NCI-H524 treated with DMSO at 0.1 percent for 48 hours (cell line): ENCODE results near the gene BICD1.
A peak's percentile ranks its signal among the peaks of the same experiment; 100 is the strongest.

Source experiments
- DNase-seq: peaks from one replicate; lab custom pipeline; 2025; lab: John Stamatoyannopoulos, UW

The BICD1 gene

DNA sequence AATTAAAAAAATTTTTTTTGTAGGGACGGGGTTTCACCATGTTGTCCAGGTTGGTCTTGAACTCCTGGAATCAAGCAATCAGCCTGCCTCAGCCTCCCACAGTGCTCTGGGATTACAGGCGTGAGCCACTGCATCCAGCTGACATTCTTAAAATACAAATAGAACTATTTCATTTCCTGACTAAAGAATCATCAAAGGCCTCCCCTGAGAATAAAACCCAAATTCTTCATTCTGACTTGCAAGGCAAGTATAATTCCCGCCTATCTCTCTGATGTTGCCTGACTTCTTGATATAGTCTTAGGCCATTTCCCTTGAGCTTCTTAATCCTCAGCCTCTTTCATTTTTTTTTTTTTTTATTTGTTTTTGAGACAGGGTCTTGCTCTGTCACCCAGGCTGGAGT is 4.4 kb upstream of the BICD1 start:
- no peak for DNase-seq

DNA sequence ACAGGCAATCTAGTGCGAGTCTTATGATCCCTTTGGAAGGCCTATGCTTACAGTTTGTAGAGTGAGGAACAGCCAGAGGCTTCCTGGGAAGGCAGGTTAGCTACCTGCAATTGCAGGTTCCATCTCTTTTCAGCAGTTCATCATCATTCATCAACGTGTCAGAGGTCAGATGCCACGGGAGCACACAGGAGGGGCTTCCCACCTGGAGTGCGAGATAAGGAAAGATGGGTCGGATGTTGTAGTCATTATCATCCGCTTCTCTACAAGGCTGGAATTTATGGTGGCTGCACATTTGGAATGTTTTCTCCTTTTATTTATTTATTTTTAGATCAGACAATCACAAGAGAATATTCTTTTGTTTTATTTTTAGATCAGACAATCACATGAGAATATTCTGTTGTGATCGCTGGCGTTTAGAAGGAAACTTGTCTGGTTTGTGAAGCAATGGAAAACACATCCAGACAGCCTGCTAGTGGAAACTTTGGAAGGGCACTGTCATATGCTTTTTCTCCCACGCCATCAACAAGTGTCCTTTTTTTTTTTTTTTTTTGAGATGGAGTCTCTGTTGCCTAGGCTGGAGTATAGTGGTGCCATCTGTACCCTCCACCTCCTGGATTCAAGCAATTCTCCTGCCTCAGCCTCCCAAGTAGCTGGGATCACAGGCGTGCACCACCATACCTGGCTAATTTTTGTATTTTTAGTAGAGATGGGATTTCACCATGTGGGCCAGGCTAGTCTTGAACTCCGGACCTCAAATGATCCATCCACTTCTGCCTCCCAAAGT is 1.9 kb upstream of the BICD1 start:
- no peak for DNase-seq

DNA sequence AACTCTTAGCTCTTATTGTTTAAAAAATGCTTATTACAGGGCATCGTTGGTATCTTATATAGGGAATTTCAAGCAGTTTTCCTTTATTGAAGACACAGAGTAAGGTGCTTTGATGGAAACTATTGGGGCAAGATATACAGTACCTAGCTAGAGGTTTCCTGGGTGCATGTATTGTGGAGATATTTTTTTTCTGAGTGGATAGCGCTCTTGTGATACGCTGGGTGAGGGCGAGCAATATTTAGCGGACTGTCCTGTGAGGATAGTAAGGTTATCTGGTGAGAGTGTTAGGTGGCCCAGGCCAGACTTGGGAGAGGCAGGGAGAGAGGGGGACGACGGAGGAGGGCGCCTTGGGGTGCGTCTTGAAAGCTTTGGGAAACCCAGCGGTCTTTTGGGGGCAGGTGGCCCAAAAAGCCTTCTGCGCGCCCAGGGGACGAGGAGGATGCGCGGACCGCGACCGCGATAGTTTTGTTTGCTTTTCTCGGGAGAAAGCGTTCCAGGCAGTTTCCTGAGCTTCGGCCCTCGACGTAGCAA is 596 bp upstream of the BICD1 start:
- DNase-seq, result no peak

DNA sequence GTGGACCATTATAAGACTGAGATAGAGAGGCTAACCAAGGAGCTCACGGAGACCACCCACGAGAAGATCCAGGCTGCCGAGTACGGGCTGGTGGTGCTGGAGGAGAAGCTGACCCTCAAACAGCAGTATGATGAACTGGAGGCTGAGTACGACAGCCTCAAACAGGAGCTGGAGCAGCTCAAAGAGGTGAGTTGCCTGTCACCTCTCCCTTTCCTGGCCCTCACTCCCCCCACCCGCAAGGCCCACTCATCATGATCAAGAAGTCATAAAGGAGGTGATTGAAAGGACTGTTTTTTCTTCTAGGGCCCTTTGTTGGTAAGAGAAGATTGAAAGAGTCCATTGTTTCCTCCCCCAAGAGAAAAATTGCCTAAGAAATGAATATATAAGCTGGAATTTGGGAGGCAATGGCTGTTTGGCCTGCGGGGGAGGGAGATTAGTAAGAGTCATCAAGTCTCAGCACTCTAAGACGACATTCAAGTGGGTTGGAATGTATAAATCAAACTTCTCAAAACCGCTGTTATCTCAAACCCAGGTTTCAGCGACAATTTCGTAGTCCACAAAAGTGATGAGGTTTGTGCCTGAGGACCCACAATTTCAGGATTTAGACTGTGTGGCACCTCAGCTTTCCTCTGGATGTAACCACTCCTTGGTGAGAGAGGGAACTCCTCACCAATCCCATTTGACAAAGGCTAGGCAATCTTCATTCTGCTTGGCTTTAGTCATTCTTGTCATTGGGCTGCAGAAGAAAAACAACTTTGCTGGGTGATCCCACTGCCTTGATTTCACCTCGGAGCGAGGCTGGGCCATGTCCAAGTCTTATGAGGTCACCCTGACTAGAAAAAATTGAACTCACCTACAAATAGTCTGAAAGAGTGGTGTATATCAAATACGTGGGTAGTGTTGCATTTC is 966 bp downstream of the BICD1 start:
- no peak for DNase-seq

DNA sequence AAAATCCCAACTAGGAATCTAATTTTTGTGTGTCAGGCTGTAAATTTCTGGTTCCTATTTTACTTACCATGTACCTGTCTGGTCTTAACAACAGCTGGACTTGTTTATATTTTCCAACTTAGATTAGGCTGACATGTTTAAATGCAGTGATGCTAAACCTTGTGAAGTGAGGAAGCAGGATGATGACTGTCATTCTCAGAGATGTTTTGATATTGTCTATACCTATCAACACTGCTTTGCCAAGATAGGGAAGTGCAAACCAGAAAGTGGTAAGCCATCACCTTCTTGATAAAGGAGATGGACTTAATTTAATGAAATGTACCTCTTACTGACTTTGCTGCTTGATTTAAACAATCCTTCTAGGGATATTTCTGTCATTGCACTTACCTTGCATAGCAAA is 2.1 kb downstream of the BICD1 start:
- no peak for DNase-seq

DNA sequence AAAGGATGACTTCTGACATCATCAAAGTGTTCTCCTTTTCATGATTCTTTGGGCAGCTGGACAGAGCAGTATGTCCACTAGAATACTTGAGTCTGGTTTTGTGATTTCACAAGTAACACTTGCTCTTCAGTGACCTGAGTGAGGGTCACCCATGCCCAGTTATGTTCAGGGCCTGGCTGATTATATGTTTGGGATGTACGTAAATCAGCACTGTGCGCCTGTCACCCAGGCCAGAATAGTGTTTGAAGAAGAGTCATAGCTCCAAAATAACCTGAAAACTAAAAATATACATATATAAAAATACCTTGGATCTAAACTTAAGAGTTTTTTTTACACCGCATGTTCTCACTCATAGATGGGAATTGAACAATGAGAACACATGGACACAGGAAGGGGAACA is 3.8 kb downstream of the BICD1 start:
- DNase-seq, result no peak

DNA sequence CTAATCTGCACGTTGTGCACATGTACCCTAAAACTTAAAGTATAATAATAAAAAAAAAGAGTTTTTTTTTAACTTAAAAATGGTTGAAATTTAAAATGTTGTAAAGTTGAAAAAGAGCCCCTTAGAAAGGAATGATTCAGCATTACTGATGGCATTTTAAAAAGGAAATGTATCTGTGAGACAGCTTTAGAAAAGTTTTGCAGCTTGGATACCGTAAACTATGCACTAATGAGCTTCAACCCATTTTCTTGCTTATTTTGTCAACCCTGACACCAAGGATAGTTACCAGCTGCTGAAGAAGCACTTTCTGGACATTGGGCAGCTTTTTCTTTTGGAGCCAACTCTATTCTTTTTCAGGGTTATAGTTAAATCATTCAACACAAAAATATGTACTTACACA is 4.3 kb downstream of the BICD1 start:
- DNase-seq, result no peak

DNA sequence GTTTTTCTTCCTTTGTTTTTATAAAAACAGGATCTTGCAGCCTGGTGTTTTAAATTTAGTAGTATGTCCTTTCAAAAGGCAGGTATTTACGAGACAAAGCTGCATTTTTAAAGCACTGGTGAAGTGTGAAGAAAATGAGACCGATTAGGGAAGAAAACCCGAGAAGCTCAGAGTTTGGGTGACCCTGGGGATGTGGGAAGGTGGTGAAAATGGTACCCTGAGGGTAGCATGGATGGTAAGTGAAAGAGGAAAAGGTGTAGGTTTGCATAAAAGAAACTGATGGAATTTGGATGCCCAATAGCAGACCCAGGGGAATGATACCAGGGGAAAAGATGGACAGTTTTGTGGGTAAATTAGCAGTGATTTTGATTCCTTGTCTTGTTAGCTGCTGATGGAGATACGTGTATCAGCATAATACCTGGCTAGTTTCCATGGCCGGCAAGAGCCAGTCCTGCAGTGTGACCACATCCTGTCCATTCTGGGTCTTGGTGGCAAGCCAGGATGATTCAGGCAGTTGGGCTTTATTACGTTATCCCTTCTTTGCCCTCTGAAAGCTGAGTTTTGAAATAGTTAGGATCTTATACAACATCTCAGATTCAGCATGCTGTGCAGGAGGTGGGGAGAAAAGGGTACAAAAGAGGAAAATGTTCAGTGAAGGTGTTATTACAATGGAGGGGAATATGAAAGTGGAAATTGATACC is 8.9 kb downstream of the BICD1 start:
- no peak for DNase-seq

DNA sequence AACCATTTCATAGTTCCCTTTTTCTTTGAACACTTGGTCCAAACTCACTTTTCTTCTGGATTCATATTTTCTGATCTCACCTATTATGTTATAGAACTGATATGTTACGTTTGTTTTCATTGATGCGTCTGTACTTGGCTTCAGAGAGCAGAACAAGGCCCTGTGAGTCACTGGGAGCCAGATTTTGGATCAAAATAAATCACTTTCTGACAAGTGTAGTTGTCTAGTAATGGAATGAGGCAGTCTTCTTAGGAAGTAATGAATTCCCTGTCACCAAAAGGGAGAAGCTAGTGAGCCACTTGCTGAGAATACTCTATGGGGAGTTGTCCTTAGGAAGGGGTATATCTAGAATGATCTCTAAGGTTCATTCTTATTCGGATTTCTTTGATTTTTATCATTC is 10.2 kb downstream of the BICD1 start:
- DNase-seq, result no peak

DNA sequence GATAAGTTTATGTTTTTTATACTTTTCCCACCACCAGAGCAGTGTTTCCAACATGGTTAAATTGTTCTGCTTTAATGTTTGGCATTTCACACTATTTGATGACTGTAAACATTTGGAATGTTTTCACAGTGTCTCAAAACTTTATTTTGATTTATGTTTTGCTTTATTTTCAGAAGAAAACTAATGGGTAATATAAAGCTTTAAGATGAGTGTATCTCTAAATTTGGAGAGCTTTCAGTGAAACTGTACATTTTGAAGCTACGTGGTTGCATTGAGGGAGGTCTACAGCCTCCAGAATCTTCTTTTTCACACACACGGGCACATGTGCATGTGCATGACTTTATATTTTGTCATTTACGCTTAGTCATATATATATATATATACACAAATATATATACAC is 10.7 kb downstream of the BICD1 start:
- DNase-seq, result no peak

DNA sequence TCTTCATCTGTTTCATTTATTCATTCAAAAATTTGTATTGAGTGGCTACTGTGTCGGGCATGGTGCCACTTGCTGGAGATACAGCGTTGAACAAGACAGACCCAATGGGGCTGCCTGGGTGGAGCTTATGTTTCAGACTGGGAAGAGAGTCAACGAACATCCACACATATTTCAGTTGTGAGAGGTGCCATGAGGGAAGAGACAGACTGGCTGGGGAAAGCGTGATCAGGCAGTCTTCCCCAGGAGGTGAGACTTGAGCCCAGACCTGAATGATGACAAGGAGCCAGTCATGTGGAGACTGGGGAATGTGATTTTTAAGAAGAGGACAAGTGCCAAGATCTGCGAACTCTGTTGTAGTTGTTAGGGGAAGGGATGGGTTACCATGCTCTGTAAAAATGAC is 12.2 kb downstream of the BICD1 start:
- no peak for DNase-seq

DNA sequence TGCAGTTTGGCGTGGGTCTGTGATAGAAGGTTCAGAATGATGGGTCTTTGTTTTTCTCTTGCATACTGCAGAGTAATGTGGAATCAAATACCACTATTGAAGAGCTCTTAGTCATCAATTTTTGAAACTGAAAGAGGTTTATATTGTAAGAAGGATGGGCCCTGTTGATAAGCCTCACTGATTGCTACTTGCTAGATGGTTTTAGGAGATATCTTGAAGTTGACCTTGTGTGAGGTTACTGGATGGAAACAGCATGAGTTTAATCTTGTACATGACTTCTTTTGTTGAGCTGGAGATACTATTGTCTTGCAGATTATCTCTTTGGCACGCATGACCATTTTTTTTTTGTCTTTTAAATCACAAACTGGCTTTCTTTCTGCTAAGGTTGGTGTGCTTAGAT is 13.8 kb downstream of the BICD1 start:
- DNase-seq, result no peak

DNA sequence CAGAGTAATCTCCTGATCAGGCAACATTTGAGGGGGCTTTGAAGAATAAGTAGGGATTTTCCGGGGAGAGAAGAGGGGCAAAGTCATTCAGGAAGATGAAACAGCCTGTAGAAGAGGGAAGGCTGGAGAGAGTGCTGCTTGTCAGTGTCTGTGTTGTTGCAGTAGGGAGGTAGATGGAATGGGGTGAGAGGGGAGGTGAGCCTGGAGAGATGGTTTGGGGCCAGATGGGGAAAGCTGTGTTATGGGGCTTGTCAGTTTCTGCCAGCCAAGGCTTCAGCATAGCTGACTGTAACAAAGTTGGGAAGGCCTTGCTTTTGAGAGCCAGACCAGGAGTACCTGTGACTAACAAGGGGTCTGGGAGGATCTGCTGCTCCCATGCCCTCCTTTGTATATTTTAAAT is 18.0 kb downstream of the BICD1 start:
- DNase-seq, result no peak

DNA sequence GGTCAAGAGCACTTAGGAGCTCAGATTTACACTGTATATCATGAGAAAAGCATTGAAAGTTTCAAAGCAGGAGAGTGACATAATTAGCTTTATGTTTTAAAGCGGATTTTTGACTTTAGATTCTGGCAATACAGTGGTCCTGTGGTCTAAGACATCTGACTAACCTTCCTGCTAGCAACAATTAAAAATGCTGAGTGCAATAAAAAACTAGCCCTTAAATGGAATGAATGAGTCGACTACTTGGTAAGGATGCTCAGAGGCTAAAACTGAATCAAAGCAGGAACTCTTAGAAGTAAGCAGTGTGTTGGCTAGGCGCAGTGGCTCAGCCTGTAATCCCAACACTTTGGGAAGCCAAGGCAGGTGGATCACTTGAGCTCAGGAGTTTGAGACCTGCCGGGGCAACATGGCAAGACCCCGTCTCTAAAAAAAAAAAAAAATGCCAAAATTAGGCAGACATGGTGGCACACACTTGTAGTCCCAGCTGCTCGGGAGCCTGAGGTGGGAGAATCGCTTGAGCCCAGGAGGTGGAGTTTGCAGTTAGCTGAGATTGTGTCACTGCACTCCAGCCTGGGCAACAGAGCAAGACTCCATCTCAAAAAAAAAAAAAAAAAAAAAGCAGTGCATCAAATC is 18.9 kb downstream of the BICD1 start:
- DNase-seq, result no peak

DNA sequence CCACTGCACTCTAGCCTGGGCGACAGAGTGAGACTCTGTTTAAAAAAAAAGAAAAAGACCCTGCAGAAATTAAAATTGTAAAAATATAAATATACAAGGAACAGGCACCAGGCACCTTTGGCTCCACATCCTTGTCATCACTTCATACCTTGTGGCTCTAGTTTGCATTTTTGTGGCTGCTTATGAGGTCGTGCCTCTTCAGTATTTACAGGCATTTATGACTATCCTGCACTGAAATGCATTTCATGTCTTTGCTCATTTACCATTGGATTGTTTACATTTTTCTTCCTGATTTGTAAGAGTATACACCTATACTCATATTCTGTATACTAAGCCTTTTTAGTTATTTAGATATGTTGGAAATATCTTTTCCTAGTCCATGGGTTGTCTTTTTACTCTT is 20.1 kb downstream of the BICD1 start:
- DNase-seq, result no peak

DNA sequence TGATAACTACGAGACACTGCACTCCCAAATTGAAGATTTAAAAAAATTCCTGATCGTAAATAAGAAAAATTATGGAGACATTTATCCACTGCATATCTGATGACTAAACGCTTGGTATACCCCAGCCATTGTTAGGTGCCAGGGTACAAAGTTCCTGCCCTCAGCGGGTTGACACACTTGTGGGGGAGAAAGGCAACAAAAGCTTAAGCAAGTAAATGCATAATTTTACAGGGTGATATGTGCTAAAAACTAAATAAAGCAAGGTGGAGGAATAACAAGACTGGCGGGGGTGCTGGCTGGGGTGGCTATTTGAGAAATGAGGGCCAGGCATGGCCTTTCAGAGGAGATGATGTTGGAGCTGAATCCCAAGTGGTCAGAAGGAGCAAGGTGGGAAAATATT is 25.0 kb downstream of the BICD1 start:
- no peak for DNase-seq

DNA sequence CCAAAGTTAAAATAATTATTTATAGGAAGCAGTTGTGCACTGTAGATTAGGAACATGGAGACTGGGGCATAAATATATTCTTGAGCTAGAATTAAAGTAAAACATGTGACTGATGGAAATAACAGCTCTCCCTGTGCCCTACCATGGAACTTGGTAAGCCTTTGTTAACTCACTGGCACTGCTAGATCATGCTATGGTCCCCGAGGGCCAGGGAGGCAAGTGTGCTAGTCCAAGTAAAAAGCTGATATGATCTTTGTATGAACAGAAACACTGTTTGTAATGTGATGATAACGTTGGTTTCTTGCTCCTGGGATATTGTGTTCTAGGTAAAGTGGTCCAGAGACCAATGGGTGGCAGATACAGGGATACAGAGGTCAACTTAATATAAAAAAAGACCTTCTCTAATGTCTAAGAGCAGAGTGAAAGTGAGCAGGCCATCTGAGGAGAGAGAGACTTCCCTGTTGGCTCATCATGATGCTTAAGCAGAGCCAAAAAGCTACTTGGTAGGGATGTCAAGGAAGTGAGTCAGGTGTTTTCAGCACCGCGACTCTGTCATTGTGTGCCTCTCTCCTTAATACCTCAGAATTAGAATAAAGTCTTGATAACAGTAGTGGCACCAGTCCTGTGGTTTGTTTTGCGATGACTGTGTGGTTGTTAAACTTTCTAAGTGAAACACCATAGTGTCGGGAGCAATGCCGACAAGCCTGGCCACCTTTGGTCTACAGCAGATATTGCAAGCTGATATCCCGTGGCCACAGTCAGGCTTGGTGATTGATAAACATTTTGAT is 27.6 kb downstream of the BICD1 start:
- DNase-seq, result no peak

DNA sequence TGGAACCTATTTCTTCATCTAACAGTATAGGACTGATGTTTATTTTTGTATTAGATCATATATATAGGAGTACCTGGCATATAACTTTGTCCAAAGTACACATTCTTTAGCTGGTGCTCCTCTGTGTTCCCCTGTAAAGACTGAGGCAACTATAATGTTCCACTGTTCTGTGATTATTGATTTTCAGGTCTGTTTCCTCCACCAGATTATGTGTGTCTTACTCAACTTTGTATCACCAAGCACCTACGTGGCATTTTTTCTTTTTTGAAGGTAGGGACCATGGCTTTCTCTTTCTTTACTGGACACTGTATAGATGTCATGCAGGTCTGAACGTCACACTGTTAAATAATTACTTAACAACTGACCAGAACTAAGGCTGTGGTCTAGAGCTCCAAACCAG is 29.3 kb downstream of the BICD1 start:
- no peak for DNase-seq

DNA sequence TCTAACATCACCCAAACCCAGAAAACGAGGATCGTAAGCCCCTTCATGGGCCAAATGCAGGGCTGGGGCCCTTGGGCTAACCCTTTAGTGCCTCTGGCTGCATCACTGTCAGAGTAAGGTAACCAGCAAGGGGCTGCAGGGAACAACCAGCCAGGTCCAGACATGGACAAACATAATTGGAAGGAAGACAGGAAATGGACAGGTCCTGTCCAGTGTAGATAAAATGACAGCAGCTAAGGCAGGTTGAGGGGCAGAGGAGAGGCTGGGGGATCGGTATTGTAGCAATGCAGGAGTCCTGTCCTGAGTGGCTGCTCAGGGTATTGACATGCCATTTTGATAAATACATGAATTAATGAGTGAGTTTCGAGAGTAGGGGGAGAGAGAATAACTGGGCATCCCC is 29.8 kb downstream of the BICD1 start:
- DNase-seq, result no peak

DNA sequence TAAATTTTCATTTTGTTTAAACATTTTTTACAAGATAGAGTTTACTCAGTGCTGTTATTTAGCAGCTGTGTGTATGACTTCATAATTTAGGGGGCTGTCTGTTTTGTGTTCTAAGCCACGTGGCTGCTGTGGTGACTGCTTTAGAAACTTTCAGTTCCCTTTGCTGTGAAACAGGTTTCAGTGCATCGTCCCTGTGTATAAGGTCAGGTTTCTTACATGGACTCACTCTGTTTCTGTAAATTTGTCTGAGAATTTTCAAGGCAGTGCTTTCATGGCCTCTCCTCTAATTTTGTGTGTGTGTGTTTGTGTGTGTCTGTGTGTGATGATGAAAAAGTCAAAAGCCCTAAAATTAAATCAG is 32.4 kb downstream of the BICD1 start:
- DNase-seq, result no peak

DNA sequence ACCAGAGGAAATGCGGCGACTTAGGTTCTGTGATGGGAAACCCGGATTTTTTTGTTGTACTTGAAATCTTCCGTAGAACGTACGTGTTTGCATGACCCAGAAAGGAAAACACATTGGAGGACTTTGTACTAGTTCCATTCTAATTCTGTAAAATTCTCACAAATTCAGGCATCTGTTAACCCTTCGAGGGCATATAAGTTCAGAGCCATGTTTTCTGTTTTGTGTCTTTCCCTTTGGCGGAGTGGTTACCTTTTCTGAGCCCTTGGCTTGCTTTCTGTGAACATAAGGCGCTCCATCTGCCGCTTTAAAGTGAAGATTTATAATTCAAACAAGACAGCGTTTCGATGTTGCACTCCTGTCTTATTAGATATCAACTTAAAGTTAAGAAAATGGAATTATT is 34.2 kb downstream of the BICD1 start:
- DNase-seq, result peak; percentile 80
